PFSK-1 (cell line): ENCODE results near the gene BICD1.

Experiments used
- FOXP2 ChIP-seq: optimal IDR thresholded peaks from 2 replicates; pipeline ENCODE3; 2011; ENCODE audit warnings: borderline replicate concordance, control low read depth, inconsistent platforms; ENCODE audit not compliant: insufficient read depth; ENCODE audit errors: extremely low read length, extremely low read depth
- POLR2AphosphoS5 ChIP-seq: IDR thresholded peaks from 2 replicates; pipeline ENCODE4 v1.6.1; 2012; ENCODE audit warnings: low read depth, mild to moderate bottlenecking, control low read depth, low read length, moderate library complexity
- SIN3A ChIP-seq: IDR thresholded peaks from 2 replicates; pipeline ENCODE4 v1.6.1; 2012; ENCODE audit warnings: mild to moderate bottlenecking, low read length, moderate library complexity, borderline replicate concordance; ENCODE audit not compliant: insufficient read depth
- TAF1 ChIP-seq: IDR thresholded peaks from 2 replicates; pipeline ENCODE4 v1.6.1; 2012; ENCODE audit warnings: low read length, control low read depth, borderline replicate concordance; ENCODE audit not compliant: insufficient read depth
- TF ChIP-seq, protein P1 (sequence below), 2 experiments: IDR thresholded peaks; 2 replicates each; pipeline versions ENCODE4 v1.6.1 to v1.8.0; 2011 to 2012; ENCODE audit warnings: low read depth in 2 of 2, low read length in 2 of 2, control low read depth in 1 of 2, inconsistent platforms in 1 of 2, mild to moderate bottlenecking in 1 of 2, moderate library complexity in 1 of 2; ENCODE audit not compliant: insufficient read depth in 1 of 2

The BICD1 gene

DNA sequence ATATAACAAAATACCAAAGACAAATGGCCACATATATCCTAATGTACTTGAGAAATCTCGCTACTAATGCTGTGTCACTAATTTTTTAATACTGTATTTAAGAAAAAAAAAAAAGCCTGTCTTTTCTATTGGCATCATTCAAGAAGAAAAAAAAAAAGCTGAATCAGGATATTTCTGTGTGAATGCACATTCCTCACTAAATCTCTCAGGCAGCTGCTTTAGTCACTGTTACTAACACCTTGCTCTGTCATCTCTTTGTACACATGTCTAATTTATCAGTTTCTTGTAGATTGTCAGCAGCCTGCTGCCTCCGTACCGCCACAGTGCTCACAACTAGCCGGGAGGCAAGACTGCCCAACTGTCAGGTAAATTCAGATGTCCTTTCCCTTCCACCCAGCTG lies 260.7 kb downstream of the BICD1 start:
- TF ChIP-seq, protein P1, sequence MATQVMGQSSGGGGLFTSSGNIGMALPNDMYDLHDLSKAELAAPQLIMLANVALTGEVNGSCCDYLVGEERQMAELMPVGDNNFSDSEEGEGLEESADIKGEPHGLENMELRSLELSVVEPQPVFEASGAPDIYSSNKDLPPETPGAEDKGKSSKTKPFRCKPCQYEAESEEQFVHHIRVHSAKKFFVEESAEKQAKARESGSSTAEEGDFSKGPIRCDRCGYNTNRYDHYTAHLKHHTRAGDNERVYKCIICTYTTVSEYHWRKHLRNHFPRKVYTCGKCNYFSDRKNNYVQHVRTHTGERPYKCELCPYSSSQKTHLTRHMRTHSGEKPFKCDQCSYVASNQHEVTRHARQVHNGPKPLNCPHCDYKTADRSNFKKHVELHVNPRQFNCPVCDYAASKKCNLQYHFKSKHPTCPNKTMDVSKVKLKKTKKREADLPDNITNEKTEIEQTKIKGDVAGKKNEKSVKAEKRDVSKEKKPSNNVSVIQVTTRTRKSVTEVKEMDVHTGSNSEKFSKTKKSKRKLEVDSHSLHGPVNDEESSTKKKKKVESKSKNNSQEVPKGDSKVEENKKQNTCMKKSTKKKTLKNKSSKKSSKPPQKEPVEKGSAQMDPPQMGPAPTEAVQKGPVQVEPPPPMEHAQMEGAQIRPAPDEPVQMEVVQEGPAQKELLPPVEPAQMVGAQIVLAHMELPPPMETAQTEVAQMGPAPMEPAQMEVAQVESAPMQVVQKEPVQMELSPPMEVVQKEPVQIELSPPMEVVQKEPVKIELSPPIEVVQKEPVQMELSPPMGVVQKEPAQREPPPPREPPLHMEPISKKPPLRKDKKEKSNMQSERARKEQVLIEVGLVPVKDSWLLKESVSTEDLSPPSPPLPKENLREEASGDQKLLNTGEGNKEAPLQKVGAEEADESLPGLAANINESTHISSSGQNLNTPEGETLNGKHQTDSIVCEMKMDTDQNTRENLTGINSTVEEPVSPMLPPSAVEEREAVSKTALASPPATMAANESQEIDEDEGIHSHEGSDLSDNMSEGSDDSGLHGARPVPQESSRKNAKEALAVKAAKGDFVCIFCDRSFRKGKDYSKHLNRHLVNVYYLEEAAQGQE (IDR thresholded peaks at IDR 0.05; ENCODE audit: insufficient read depth in 1 of 2, low read depth in 2 of 2, low read length in 2 of 2), result no peak
- TF ChIP-seq POLR2AphosphoS5 (no peak), FOXP2 (no peak), SIN3A (no peak), TAF1 (no peak)

DNA sequence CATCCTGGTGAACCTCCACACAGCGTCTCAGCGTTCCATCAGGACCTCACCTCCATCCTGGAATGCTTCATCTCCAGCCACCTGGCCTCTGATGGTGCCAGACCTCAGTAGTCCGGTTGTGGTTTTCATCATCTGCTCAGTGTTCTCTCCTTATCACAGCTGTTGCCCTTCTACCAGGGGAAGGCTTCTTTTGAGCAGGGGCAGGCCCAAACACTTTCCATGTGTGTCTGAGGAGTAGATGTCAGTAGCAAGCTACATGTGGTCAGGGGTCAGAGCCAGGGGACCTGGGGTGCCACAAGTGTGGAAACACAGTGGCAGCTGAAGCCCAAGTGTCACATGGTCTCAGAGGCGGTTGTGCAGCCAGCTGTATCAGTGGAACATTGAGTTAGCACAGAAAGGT lies 262.6 kb downstream of the BICD1 start:
- TF ChIP-seq SIN3A (no peak), FOXP2 (no peak), POLR2AphosphoS5 (no peak), TAF1 (no peak)
- TF ChIP-seq, protein P1 (IDR thresholded peaks at IDR 0.05; ENCODE audit: insufficient read depth in 1 of 2, low read depth in 2 of 2, low read length in 2 of 2), result no peak

DNA sequence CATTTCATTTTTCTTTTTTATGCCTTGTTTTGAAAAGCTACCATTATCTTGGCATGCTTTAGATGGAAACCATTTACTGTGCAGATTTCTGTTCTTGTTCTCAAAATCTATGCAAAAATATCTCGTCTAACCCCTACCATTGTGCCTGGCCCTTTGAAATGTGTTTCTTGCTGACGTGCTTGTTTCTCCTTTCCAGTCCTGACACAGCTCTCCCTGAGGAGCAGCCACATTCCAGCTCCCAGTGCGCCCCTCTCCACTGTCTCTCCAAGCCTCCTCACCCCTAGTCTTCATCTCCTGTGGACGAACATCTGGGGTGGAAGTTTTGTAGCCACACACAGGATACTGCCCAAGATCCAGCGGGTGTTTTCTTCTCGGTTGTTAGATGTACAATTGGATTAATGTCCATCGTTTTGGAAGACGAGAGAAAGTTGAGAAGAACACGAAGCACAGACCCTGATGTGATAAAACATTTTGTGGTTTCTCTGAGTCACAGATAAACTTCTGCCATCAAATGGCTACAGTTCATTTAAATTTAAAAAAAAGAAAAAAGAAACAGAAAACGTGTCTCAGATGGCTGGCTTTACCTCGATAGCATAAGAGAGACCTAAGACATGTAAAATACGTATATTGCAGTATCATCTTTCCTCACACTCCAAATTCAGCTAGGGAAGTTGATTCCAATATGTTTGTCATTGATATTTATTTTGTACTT lies 270.9 kb downstream of the BICD1 start:
- TF ChIP-seq SIN3A (no peak), POLR2AphosphoS5 (no peak), TAF1 (no peak), FOXP2 (no peak)
- TF ChIP-seq, protein P1 (IDR thresholded peaks at IDR 0.05; ENCODE audit: insufficient read depth in 1 of 2, low read depth in 2 of 2, low read length in 2 of 2), result no peak

DNA sequence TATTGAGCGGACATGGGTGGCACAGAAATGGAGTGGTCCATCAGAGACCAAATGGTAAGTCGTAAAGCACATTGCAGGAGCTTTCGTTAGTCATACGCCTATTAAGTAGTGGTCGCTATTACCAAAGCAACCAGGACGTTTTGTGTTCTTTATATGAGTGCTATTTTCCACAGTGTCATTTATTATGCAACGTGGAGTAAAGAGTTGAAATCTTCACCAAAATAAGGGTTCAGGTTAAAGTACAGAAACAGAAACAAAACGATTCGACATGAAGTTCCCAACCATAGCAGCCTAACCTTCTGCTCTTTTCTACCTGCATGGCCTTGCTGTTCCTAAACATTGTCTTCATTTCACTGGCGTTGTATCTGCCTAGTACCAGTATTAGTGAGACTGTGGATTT lies 272.6 kb downstream of the BICD1 start:
- TF ChIP-seq TAF1, result no peak
- no peak for TF ChIP-seq POLR2AphosphoS5
- no peak for TF ChIP-seq SIN3A
- TF ChIP-seq, protein P1 (IDR thresholded peaks at IDR 0.05; ENCODE audit: insufficient read depth in 1 of 2, low read depth in 2 of 2, low read length in 2 of 2), result no peak
- TF ChIP-seq FOXP2, result no peak
